HepG2 (cell line): ENCODE measurements around the gene FLT3LG. TPM values are rescaled to one million over a fixed set of nuclear protein-coding genes. Genes with fewer than 3 reads are reported as not detected.

Source experiments
- ATAC-seq: fragments of 200-7000 bp; cut with Tn5 transposase; 3 replicates; pipeline ENCODE4 v1.9.1; 2020; ENCODE audit warnings: mild to moderate bottlenecking, moderate library complexity
- BruUV-seq: library from RNA; stranded (reverse); fragments of 400-500 nt; replicated peaks from 2 replicates; lab custom pipeline; 2021; lab: Mats Ljungman, UMichigan
- CTCF ChIA-PET: fragments of 300-600 bp; formaldehyde crosslinking; extraction: SDS; loops from one replicate; lab custom pipeline; 2021; ENCODE audit warnings: low total read pairs, inconsistent platforms, low intra/inter-chr PET ratio; lab: Yijun Ruan, JAX
- POLR2A ChIA-PET: fragments of 350-600 bp; sonication (Branson Sonifier 250); formaldehyde crosslinking; loops from one replicate; lab custom pipeline; 2020; ENCODE audit warnings: antibody characterized with exemption, inconsistent platforms; lab: Yijun Ruan, JAX
- DNase-seq: peaks from one replicate; pipeline ENCODE4 v3.0.0-alpha.2; 2015; ENCODE audit warnings: low spot score
- FAIRE-seq: peaks from 3 replicates; lab custom pipeline; 2011; peaks lifted over from hg19 to GRCh38; lab: Jason Lieb, UNC
- H2AFZ ChIP-seq: one replicate; pipeline ENCODE4 v1.6.1; 2011; ENCODE audit warnings: low read length, inconsistent platforms
- H3K27ac ChIP-seq: fragments of 300-600 bp; 3 replicates; pipeline ENCODE4 v1.8.0; 2011; ENCODE audit warnings: mixed run types, mild to moderate bottlenecking, mixed read lengths, low read length, inconsistent platforms; ENCODE audit not compliant: insufficient read depth; ENCODE audit errors: extremely low read length
- H3K27me3 ChIP-seq, 2 experiments: fragments of 200-600 bp in 1 of 2; 2 replicates in 1 of 2; 3 replicates in 1 of 2; pipeline versions ENCODE4 v1.6.0 to v1.8.0; 2011; ENCODE audit warnings: low read length in 2 of 2, mild to moderate bottlenecking in 2 of 2, moderate library complexity in 2 of 2, inconsistent platforms in 1 of 2; ENCODE audit not compliant: insufficient read depth in 2 of 2, control insufficient read depth in 1 of 2
- H3K36me3 ChIP-seq, 2 experiments: fragments of 200-600 bp in 1 of 2; replicated peaks in 1 of 2; 2 replicates in 1 of 2; 3 replicates in 1 of 2; pipeline versions ENCODE4 v1.5.1 to v1.8.0; 2011; ENCODE audit warnings: low read length in 2 of 2, inconsistent platforms in 1 of 2; ENCODE audit not compliant: insufficient read depth in 2 of 2, control insufficient read depth in 1 of 2
- H3K4me1 ChIP-seq: 2 replicates; pipeline ENCODE4 v1.5.1; 2012; ENCODE audit warnings: low read length, inconsistent platforms; ENCODE audit not compliant: insufficient read depth
- H3K4me2 ChIP-seq: 2 replicates; pipeline ENCODE4 v1.6.0; 2011; ENCODE audit warnings: low read depth, low read length, inconsistent platforms
- H3K4me3 ChIP-seq, 3 experiments: fragments of 200-600 bp in 1 of 3; sonication (generic), shearing (Covaris generic) in 1 of 3; replicated peaks in 1 of 3; 2 replicates each; pipeline ENCODE4 v1.5.1; 2011 to 2016; ENCODE audit warnings: low read length in 3 of 3, inconsistent platforms in 2 of 3, low read depth in 2 of 3, mild to moderate bottlenecking in 2 of 3, control low read depth in 1 of 3, mixed read lengths in 1 of 3; ENCODE audit not compliant: insufficient read depth in 1 of 3
- H3K79me2 ChIP-seq: one replicate; pipeline ENCODE4 v1.6.1; 2011; ENCODE audit warnings: low read length, inconsistent platforms; ENCODE audit not compliant: insufficient read depth
- H3K9ac ChIP-seq: 2 replicates; pipeline ENCODE4 v1.6.0; 2011; ENCODE audit warnings: mild to moderate bottlenecking, low read depth, low read length, inconsistent platforms; ENCODE audit not compliant: insufficient read depth
- H3K9me3 ChIP-seq: 2 replicates; pipeline ENCODE4 v1.5.1; 2012; ENCODE audit warnings: mild to moderate bottlenecking, low read length
- H4K20me1 ChIP-seq: 2 replicates; pipeline ENCODE4 v1.6.0; 2011; ENCODE audit warnings: inconsistent platforms, mild to moderate bottlenecking, low read length, moderate library complexity; ENCODE audit not compliant: insufficient read depth
- AGO2 ChIP-seq: fragments of 200-400 bp; formaldehyde crosslinking; optimal IDR thresholded peaks from 2 replicates; pipeline ENCODE3; 2017; ENCODE audit warnings: mild to moderate bottlenecking, low read depth, low read length, moderate library complexity
- CHD4 ChIP-seq: fragments of 200-600 bp; sonication (generic); IDR thresholded peaks from 2 replicates; pipeline ENCODE4 v1.7.0; 2017; ENCODE audit warnings: mild to moderate bottlenecking, low read length, borderline replicate concordance
- DRAP1 ChIP-seq: IDR thresholded peaks from 2 replicates; pipeline ENCODE4 v1.6.1; 2016; ENCODE audit warnings: missing genetic modification reagents, missing compliant biosample characterization
- HES4 ChIP-seq: sonication (generic); formaldehyde crosslinking; IDR thresholded peaks from 2 replicates; pipeline ENCODE4 v1.9.0; 2021; ENCODE audit warnings: mild to moderate bottlenecking, missing genetic modification reagents, borderline replicate concordance
- NAIF1 ChIP-seq: sonication (generic); formaldehyde crosslinking; IDR thresholded peaks from 2 replicates; pipeline ENCODE4 v1.5.0; 2020; ENCODE audit warnings: mild to moderate bottlenecking, missing genetic modification reagents, borderline replicate concordance
- PAWR ChIP-seq: sonication (generic); formaldehyde crosslinking; IDR thresholded peaks from 2 replicates; pipeline ENCODE4 v1.4.0; 2020; ENCODE audit warnings: missing genetic modification reagents, mild to moderate bottlenecking, borderline replicate concordance
- SMARCC2 ChIP-seq: fragments of 450-650 bp; IDR thresholded peaks from 2 replicates; pipeline ENCODE4 v1.6.1; 2017; ENCODE audit warnings: antibody characterized with exemption, mild to moderate bottlenecking
- ZKSCAN8 ChIP-seq: IDR thresholded peaks from 2 replicates; pipeline ENCODE4 v1.6.1; 2016; ENCODE audit warnings: borderline replicate concordance, missing genetic modification reagents, missing compliant biosample characterization
- ZMYM3 ChIP-seq: sonication (generic); formaldehyde crosslinking; IDR thresholded peaks from 2 replicates; pipeline ENCODE4 v1.5.1; 2020; ENCODE audit warnings: mild to moderate bottlenecking, missing genetic modification reagents
- ZNF281 ChIP-seq: sonication (generic); formaldehyde crosslinking; IDR thresholded peaks from 2 replicates; pipeline ENCODE4 v1.4.0; 2020; ENCODE audit warnings: missing genetic modification reagents, borderline replicate concordance
- ZNF382 ChIP-seq: sonication (generic); formaldehyde crosslinking; IDR thresholded peaks from 2 replicates; pipeline ENCODE4 v1.5.0; 2020; ENCODE audit warnings: missing genetic modification reagents, mild to moderate bottlenecking, borderline replicate concordance
- ZNF629 ChIP-seq: sonication (generic); formaldehyde crosslinking; conservative IDR thresholded peaks from 2 replicates; pipeline ENCODE4 v1.5.0; 2020; ENCODE audit warnings: missing genetic modification reagents
- WGBS: methylation state at CpG from one replicate; pipeline ENCODE4 v1.1.6; 2017; ENCODE audit warnings: low lambda C conversion rate; 5-methylcytosine and 5-hydroxymethylcytosine counted together
- in situ Hi-C: cut with HindIII; loops from 2 replicates; pipeline ENCODE4 v1.10.0; 2017; ENCODE audit warnings: low pct_unique_long_range_greater_than_20kb; ENCODE audit not compliant: extremely low pct_ligation_motif_present
- intact Hi-C: fragments of 100-400 bp; cut with micrococcal nuclease; formaldehyde crosslinking; loops from one replicate; pipeline ENCODE4 v1.10.0; 2022; ENCODE audit not compliant: unreplicated experiment
- polyA plus RNA-seq, 8 experiments: library from polyadenylated mRNA; depleted of rRNA in 3 of 8; stranded (reverse) in 7 of 8; unstranded in 1 of 8; fragments of >200 nt; fragmentation: Illumina TruSeq in 4 of 8; extraction: Trizol in 4 of 8; gene quantifications; 2 replicates each; pipeline versions ENCODE4 v1.2.1 to v1.2.3, GENCODE V29; 2011 to 2016; ENCODE audit warnings: low read depth in 4 of 8, missing spikeins in 1 of 8, mixed read lengths in 1 of 8; ENCODE audit not compliant: insufficient read depth in 1 of 8
- total RNA-seq, 5 experiments: library from RNA; depleted of rRNA; stranded (reverse); fragments of >200 nt; fragmentation: Illumina TruSeq; extraction: Trizol; gene quantifications; 2 replicates each; pipeline ENCODE4 v1.2.3, GENCODE V29; 2016; ENCODE audit warnings: low read depth in 1 of 5
- TF ChIP-seq, protein P1 (sequence below): sonication (generic); formaldehyde crosslinking; IDR thresholded peaks from 2 replicates; pipeline ENCODE4; 2020; ENCODE audit warnings: missing genetic modification reagents, mild to moderate bottlenecking, borderline replicate concordance
- TF ChIP-seq, protein P2 (sequence below): sonication (generic); formaldehyde crosslinking; IDR thresholded peaks from 2 replicates; pipeline ENCODE4 v1.9.0; 2022; ENCODE audit warnings: low read depth, missing genetic modification reagents
- TF ChIP-seq, protein P3 (sequence below): sonication (generic); formaldehyde crosslinking; IDR thresholded peaks from 2 replicates; pipeline ENCODE4 v1.4.0; 2020; ENCODE audit warnings: missing genetic modification reagents

Gene FLT3LG
- total and polyA plus RNA-seq, 2 of the 13 experiments (the other 11 are each of a cell fraction or from before 2014, with no cell fraction given) = 1.5 to 2.6 TPM

- Histone ChIP-seq H3K4me1 (no peaks in the 10 kb centered on the region), H3K4me3 (no peak overlapping the region), H3K4me2 (no peak overlapping the region), H3K9ac (no peak overlapping the region), H4K20me1 (no peaks in the 10 kb centered on the region), H2AFZ (no peak overlapping the region), H3K27ac (no peak overlapping the region), H3K27me3 (no peaks in the 10 kb centered on the region), H3K79me2 (no peaks in the 10 kb centered on the region), H3K36me3 (peaks cover 3 to 4% of the 10 kb centered on the region in 2 experiments; a peak in 2 of 5 replicates), H3K9me3 (no peaks in the 10 kb centered on the region)
- no peak for DNase-seq
- BruUV-seq = no TSS peak
- FAIRE-seq = no peak
- intact Hi-C loops (no loop called here), in situ Hi-C loops (no loop called here)
- WGBS = 98% methylated on average over 17 of the region's 22 CpGs
- ChIA-PET POLR2A (interaction anchor here (1.3 kb wide), 1 partner anchor 11 kb away, joined by 3 read pairs; no protein-coding TSS in a partner anchor), CTCF (no interaction called here)
- no peak; the same call in 2 of the 3 replicates for ATAC-seq
- no peak for TF ChIP-seq DRAP1 (CRISPR knock-in tag)
- TF ChIP-seq HES4 (CRISPR knock-in tag) = 0 out of 2 replicates have a peak, but pooled peaks have one; percentile 34
- TF ChIP-seq, protein P1, sequence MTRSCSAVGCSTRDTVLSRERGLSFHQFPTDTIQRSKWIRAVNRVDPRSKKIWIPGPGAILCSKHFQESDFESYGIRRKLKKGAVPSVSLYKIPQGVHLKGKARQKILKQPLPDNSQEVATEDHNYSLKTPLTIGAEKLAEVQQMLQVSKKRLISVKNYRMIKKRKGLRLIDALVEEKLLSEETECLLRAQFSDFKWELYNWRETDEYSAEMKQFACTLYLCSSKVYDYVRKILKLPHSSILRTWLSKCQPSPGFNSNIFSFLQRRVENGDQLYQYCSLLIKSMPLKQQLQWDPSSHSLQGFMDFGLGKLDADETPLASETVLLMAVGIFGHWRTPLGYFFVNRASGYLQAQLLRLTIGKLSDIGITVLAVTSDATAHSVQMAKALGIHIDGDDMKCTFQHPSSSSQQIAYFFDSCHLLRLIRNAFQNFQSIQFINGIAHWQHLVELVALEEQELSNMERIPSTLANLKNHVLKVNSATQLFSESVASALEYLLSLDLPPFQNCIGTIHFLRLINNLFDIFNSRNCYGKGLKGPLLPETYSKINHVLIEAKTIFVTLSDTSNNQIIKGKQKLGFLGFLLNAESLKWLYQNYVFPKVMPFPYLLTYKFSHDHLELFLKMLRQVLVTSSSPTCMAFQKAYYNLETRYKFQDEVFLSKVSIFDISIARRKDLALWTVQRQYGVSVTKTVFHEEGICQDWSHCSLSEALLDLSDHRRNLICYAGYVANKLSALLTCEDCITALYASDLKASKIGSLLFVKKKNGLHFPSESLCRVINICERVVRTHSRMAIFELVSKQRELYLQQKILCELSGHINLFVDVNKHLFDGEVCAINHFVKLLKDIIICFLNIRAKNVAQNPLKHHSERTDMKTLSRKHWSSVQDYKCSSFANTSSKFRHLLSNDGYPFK (CRISPR knock-in tag) = no peak
- no peak for TF ChIP-seq PAWR (CRISPR knock-in tag)
- TF ChIP-seq ZNF382 (CRISPR knock-in tag) = no peak
- TF ChIP-seq, protein P2, sequence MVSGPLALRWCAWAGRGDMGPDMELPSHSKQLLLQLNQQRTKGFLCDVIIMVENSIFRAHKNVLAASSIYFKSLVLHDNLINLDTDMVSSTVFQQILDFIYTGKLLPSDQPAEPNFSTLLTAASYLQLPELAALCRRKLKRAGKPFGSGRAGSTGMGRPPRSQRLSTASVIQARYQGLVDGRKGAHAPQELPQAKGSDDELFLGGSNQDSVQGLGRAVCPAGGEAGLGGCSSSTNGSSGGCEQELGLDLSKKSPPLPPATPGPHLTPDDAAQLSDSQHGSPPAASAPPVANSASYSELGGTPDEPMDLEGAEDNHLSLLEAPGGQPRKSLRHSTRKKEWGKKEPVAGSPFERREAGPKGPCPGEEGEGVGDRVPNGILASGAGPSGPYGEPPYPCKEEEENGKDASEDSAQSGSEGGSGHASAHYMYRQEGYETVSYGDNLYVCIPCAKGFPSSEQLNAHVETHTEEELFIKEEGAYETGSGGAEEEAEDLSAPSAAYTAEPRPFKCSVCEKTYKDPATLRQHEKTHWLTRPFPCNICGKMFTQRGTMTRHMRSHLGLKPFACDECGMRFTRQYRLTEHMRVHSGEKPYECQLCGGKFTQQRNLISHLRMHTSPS (CRISPR knock-in tag) = no peak
- TF ChIP-seq AGO2 = peak; percentile 61
- peak; percentile 82 for TF ChIP-seq ZMYM3 (CRISPR knock-in tag)
- no peak for TF ChIP-seq ZNF629
- no peak for TF ChIP-seq SMARCC2
- TF ChIP-seq, protein P3, sequence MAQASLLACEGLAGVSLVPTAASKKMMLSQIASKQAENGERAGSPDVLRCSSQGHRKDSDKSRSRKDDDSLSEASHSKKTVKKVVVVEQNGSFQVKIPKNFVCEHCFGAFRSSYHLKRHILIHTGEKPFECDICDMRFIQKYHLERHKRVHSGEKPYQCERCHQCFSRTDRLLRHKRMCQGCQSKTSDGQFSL (CRISPR knock-in tag) = no peak
- TF ChIP-seq ZNF281 (CRISPR knock-in tag) = no peak
- no peak for TF ChIP-seq NAIF1 (CRISPR knock-in tag)
- TF ChIP-seq CHD4 = no peak
- TF ChIP-seq ZKSCAN8 (CRISPR knock-in tag) = no peak
Measured at GRCh38 chr19:49524812-49525455, 50.9 kb downstream of the FLT3LG start.
